IPS-11a (cell line): ENCODE measurements around the gene IRS2.

Experiments used
- H3K4me3 ChIP-seq: one replicate; pipeline ENCODE4 v1.5.1; 2013; ENCODE audit warnings: low read depth, low read length, control low read depth

The IRS2 gene

DNA sequence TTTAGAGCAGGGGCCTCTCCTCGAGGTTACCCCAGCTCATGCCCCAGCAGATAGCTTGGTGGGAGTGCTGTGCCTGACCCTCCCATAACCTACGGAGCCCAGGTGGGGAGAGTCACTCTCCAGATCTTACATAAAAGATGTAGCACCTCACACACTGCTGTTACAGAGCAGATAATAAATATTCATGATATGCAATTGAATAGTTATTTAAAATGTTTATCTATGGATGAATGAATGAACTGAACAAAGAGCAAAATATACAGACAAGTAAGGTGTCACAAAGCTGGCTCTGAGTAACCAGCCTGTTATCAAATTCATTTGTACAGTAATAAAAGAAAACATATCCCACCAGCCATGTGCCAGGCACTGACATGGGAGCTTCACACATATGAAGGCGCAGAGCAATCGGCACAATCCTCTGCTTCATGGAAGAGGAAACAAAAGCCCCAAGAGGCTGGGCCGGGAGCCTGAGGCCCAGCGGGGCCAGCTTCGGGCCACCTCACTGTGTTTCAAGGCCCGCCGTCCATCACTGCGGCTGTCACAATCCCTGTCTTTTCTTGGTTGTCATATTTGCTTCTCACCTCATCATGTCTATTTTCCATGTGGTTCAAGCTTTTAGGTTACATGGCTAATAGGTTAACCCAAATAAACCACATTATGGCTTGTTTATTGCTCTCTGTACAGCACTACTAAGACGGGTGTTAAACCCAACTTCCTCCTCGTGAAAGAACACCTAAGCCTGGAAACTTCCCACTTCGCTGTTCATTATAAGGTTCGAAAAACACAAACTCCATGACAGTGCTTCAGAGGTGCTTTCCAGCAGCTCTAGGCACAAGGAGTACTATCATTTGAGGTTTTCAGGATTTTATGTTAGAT lies 78.4 kb downstream of the IRS2 start:
- no peak overlapping the region for H3K4me3 ChIP-seq

DNA sequence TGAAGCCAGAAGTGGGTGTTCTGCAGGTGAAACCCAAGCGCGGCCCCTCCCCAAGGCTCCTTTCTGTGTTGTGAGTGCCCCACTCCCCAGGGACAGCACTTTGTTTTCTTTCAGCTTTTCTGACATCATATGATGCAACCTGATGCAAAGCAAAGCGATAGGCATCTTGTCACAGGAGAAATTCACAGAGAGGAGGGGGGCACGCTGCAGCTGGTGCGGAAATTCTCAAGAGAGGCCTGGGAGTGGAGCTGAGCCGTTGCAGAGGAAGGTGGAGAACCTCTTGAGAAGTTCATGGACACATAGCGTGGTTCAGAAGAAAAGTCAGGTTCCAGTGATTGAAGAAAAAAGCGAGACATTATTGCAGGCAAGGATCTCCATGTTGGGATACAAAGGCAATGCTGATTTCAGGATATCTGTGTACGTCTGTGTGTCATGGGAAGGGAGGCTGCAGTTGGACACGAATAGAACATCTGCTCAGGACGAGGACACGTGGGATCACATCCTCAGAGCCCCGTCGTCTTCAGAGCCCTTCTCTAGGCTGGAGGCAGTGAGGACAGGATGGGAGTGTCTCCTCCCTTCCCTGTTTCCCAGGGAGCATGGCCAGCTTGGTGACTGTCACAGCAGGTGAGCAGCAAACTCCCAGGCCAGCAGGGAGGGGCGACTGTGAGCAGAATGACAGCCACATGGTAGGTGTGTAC lies 79.2 kb downstream of the IRS2 start:
- no peak overlapping the region for H3K4me3 ChIP-seq

DNA sequence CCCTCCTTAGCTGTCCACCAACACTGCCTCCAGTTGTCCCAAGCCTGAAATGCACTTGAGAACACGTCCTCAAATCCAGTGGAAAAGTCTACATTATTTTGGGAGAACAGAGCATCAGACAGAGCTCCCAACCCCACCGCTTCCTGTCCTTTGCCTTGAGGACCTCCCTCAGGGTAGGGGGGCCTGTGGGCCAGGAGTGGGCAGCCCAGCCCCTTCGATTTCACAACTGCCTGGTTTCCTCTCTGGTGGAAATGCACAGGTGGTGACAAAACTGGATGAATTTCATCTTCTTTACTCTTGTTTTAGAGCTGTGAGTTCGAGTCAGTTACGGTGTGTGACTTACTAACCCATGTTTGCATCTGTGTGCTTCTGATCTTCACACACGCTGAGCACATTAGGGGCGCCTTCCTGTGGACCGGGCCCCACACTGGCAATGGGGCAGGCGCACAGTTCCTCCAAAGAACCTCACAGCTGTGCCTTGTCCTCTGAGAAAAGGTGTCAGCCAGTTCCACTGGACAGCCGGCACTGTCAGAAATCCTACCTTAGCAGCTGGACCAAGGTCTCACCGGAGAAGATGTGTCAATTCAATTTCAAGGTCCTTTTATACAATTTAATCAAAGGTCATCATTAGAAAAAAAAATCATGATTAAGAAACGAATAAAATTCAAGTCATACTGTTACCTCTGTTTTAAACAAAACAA lies 80.2 kb downstream of the IRS2 start:
- H3K4me3 ChIP-seq: no peak overlapping the region

DNA sequence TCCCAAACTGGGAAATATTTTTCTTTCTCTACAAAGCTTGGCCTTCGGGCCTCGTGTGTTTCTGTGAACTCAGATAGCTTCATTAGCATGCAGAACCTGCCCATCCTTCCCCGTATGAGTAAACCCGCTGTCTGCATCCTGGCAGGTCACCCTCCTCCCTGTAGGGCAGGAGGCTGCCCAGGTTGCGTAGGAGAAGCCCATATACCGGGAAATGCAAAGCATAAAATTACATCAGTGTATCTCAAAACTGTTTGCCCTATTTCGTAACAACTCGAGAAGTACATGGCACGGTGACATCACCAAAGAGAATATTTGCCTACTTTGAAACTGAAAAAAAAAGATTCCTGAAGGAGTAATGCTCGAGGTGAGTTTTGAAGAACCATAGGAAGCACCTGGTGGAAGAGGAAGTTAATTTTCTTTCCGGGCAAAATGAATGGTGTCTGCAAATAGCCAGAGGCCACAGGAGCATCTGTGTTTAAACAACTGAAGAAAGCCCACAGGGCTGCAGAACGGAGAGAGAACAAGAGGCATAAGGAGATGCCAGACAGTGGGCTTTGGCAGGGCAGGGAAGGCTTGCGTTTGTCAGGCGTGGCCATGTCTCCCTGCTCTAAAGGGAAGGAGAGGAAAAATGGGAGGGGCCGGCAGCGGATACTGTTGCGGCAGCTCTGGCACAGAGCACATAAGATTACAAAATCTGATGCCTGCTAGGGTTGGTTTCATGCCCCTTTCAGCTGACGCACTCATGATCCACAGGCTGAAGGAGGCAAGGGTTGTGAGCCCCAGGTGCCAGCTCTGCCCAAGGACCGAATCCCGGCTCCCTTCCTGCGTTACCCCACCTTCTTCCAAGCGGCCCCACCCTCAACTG lies 81.4 kb downstream of the IRS2 start:
- H3K4me3 ChIP-seq: no peak overlapping the region

DNA sequence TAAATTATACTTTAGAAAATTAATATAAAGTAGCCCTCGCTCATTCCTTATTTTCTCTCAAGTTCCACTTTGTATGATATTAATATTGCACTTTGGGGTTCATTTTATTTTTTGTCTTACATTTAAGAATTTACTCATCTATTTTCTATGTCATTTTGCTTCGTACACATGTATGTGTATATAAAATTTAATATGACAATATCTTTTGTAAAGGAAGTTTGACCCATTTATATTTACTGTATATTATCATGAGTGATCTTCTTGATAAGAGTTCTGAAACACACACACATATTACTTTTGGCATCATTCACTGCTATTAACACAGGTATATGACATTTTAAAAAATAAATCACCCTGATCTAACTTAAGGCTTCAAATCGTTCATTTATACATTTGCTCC lies 83.1 kb downstream of the IRS2 start:
- H3K4me3 ChIP-seq: no peak overlapping the region
